Thoracic aorta endothelial cell (primary cell): Measurements from ENCODE around the gene SLC66A3. TPM values are rescaled to one million over a fixed set of nuclear protein-coding genes. Genes with fewer than 3 reads are reported as not detected.

Experiments used
- total RNA-seq: library from RNA; depleted of rRNA; stranded (reverse); fragments of >200 nt; gene quantifications from 2 replicates; pipeline ENCODE4 v1.2.3, GENCODE V29; 2012

The SLC66A3 gene
- 25.1 and 34.3 TPM in 2 replicates for total RNA-seq

DNA sequence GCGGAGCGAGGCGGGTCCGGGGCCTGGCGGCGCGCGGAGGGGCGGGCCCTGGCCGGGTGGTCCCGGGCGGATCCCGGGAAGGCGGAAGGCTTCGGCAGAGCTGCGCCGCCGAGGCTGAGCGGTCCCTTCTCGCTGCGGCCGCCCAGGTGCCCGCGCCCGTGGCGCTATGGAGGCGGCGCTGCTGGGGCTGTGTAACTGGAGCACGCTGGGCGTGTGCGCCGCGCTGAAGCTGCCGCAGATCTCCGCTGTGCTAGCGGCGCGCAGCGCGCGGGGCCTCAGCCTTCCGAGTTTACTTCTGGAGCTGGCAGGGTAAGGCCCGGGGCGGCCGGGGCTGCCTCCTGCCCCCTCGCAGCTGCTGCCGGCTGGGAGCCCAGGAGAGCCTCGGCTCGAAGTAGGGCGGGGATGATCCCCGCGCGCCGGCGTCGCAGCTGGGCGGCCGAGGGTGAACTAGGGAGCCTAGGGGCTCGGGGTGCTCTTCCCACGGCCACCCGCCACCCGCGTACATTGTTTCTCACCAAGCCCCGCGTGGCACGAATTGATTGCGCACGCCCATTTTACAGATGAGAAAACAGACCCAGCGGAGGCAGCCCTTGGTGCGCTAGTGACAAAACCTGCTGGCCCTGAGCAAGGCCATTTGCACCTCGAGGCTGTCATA is at the start of gene SLC66A3:
Gene SLC66A3, plus strand, starts transcription at position 87 of the 655 bp plus-strand sequence. Its CDS starts 80 bp downstream, at position 167.

Other genes starting within 250 kb of the SLC66A3 start
- 0.27 and 0.36 TPM in 2 replicates for gene KCNF1, start 243.5 kb upstream of the SLC66A3 start, total RNA-seq
- 111 and 114 TPM in 2 replicates for gene ROCK2, start 189.2 kb downstream of the SLC66A3 start, total RNA-seq